T-cell (primary cell): ENCODE measurements around the gene STXBP6. TPM values are rescaled to one million over a fixed set of nuclear protein-coding genes. Genes with fewer than 3 reads are reported as not detected.

ENCODE experiments used
- ATAC-seq, 4 experiments: fragments of 200-7000 bp in 3 of 4; fragments of 150-1000 bp in 1 of 4; cut with Tn5 transposase; replicated peaks in 1 of 4; 1 replicate in 3 of 4; 2 replicates in 1 of 4; pipeline ENCODE4 v1.10.0; 2021; ENCODE audit warnings: moderate library complexity in 3 of 4, mild to moderate bottlenecking in 2 of 4, moderate number of reproducible peaks in 1 of 4
- CTCF ChIA-PET, 2 donors: fragments of 300-600 bp; sonication (Branson Sonifier 250); formaldehyde crosslinking; loops; one replicate each; lab custom pipeline; 2022; ENCODE audit warnings: antibody characterized with exemption in 2 of 2; lab: Charles Lee
- POLR2A ChIA-PET, 2 donors: fragments of 300-600 bp; sonication (Branson Sonifier 250); formaldehyde crosslinking; loops; one replicate each; lab custom pipeline; 2022; ENCODE audit warnings: antibody characterized with exemption in 2 of 2; lab: Charles Lee
- DNase-seq, 35 experiments: peaks; one replicate each; pipeline versions ENCODE4 v3.0.0 to v3.0.0-alpha.2; 2013 to 2023
- H3K27ac ChIP-seq: one replicate; pipeline ENCODE4 v1.5.1; 2013; ENCODE audit warnings: low read length
- H3K27me3 ChIP-seq, 2 experiments: replicated peaks in 1 of 2; 1 replicate in 1 of 2; 2 replicates in 1 of 2; pipeline versions ENCODE4 v1.6.1 to v1.7.0; 2013; ENCODE audit warnings: low read length in 1 of 2, mixed read lengths in 1 of 2; ENCODE audit not compliant: control insufficient read depth in 2 of 2, insufficient read depth in 2 of 2; ENCODE audit errors: extremely low read depth in 1 of 2
- H3K36me3 ChIP-seq, 2 donors: 1 replicate in 1 of 2; 2 replicates in 1 of 2; pipeline versions ENCODE4 v1.6.1 to v1.7.0; 2013; ENCODE audit warnings: low read length in 1 of 2; ENCODE audit not compliant: control insufficient read depth in 2 of 2, insufficient read depth in 1 of 2; ENCODE audit errors: extremely low read depth in 1 of 2
- H3K4me1 ChIP-seq, 2 experiments: 1 replicate in 1 of 2; 2 replicates in 1 of 2; pipeline versions ENCODE4 v1.6.1 to v1.7.0; 2013; ENCODE audit warnings: low read length in 2 of 2, mixed read lengths in 1 of 2; ENCODE audit not compliant: insufficient read depth in 2 of 2, control insufficient read depth in 1 of 2; ENCODE audit errors: extremely low read depth in 1 of 2
- H3K4me3 ChIP-seq, 2 donors: 1 replicate in 1 of 2; 2 replicates in 1 of 2; pipeline versions ENCODE4 v1.5.1 to v1.7.0; 2013; ENCODE audit warnings: mild to moderate bottlenecking in 2 of 2, low read length in 1 of 2, moderate library complexity in 1 of 2; ENCODE audit not compliant: control insufficient read depth in 1 of 2; ENCODE audit errors: extremely low read depth in 1 of 2
- H3K9me3 ChIP-seq: 2 replicates; pipeline ENCODE4 v1.7.0; 2013
- H3K27ac Mint-ChIP-seq, 2 donors: one replicate each; pipeline ENCODE4 v1.8.0; 2020 to 2021; ENCODE audit warnings: mild to moderate bottlenecking in 2 of 2, mixed read lengths in 2 of 2
- H3K27me3 Mint-ChIP-seq, 2 donors: one replicate each; pipeline ENCODE4 v1.8.0; 2021 to 2022; ENCODE audit warnings: mixed read lengths in 2 of 2
- H3K36me3 Mint-ChIP-seq: one replicate; pipeline ENCODE4 v1.8.0; 2021; ENCODE audit warnings: mixed read lengths
- H3K4me1 Mint-ChIP-seq, 3 donors: one replicate each; pipeline ENCODE4 v1.8.0; 2020 to 2022; ENCODE audit warnings: mixed read lengths in 3 of 3, mild to moderate bottlenecking in 1 of 3
- H3K4me3 Mint-ChIP-seq, 3 donors: one replicate each; pipeline ENCODE4 v1.8.0; 2020 to 2022; ENCODE audit warnings: mild to moderate bottlenecking in 3 of 3, mixed read lengths in 3 of 3, moderate library complexity in 3 of 3
- H3K9me3 Mint-ChIP-seq, 3 donors: one replicate each; pipeline ENCODE4 v1.8.0; 2020 to 2022; ENCODE audit warnings: mixed read lengths in 3 of 3
- WGBS: methylation state at CpG from one replicate; pipeline ENCODE4 v1.1.5; 2013; ENCODE audit warnings: missing lambda C conversion rate; ENCODE audit not compliant: insufficient coverage; 5-methylcytosine and 5-hydroxymethylcytosine counted together
- total RNA-seq, 35 experiments: library from RNA in 6 of 35; stranded (reverse) in 6 of 35; fragments of 120-200 nt in 1 of 35; gene quantifications; one replicate each; pipeline versions ENCODE4 v1.2.1 to v1.2.4 and lab custom pipeline; 2013 to 2026

STXBP6 gene
- total RNA-seq, 5 donors from 2014 or later (not counting 1 experiment from before 2014, with no cell fraction given): 0.25 TPM; not detected in 4

DNA sequence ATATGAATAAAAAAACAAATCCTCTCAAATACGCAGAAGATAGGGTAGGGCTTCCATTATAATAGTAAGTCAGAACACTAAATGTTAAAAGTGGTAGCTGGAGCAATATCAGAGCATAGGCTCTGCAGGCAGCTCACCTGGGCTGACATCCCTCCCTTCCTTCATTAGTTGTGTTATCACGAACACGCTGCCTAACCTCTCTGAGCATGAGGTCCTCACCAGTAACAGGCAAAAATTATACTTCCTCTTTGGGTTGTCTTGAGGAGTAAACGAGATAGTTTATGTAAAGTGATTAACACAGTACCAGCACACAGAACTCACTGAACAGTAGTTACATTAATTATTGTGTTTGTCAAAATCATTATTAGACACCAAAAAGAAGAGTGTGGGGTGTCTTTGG lies 154.3 kb downstream of the STXBP6 start:
- Histone ChIP-seq H3K4me3 (no peak overlapping the region), H3K4me1 (no peaks in the 10 kb centered on the region), H3K27me3 (peaks cover 0 to 5% of the 10 kb centered on the region in 2 experiments), H3K9me3 (peaks cover 1% of the 10 kb centered on the region), H3K27ac (no peak overlapping the region), H3K36me3 (no peaks in the 10 kb centered on the region)
- CTCF ChIA-PET: no interaction called here
- DNase-seq (no peak), ATAC-seq (no peak)
- Mint-ChIP-seq H3K4me3 (no peak overlapping the region), H3K27me3 (peaks cover 3 to 21% of the 10 kb centered on the region in 2 donors), H3K4me1 (no peaks in the 10 kb centered on the region), H3K9me3 (peaks cover 0 to 5% (median 3%) of the 10 kb centered on the region in 3 donors), H3K27ac (no peak overlapping the region), H3K36me3 (no peaks in the 10 kb centered on the region)
- POLR2A ChIA-PET: no interaction called here
- WGBS: no CpG with 5 or more reads among the region's 4 CpGs

DNA sequence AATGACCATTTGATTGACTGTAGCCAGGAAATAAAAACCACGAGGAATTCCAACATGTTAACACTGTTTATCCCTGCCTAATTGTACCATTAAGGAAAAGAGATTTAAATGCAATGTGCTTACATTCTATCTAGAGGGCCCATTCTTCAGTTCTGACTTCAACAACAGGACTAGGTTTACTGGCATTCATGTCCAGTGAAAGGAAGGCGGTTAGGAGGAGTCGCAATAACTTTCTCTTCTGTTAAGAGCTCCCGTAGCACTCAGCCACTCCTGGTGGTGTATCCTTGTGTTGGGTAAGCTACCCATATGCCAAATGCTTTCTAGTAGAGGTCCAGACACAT lies 154.7 kb downstream of the STXBP6 start:
- Histone ChIP-seq H3K27ac (no peak overlapping the region), H3K36me3 (no peaks in the 10 kb centered on the region), H3K9me3 (peaks cover 3% of the 10 kb centered on the region), H3K4me1 (no peaks in the 10 kb centered on the region), H3K27me3 (peaks cover 0 to 5% of the 10 kb centered on the region in 2 experiments), H3K4me3 (no peak overlapping the region)
- Mint-ChIP-seq H3K27me3 (peaks cover 3 to 17% of the 10 kb centered on the region in 2 donors), H3K4me3 (no peak overlapping the region), H3K4me1 (no peaks in the 10 kb centered on the region), H3K36me3 (no peaks in the 10 kb centered on the region), H3K27ac (no peak overlapping the region), H3K9me3 (peaks cover 1 to 8% (median 6%) of the 10 kb centered on the region in 3 donors)
- DNase-seq (no peak), ATAC-seq (no peak)
- no CpG with 5 or more reads among the region's 4 CpGs for WGBS
- ChIA-PET POLR2A (no interaction called here), CTCF (no interaction called here)

DNA sequence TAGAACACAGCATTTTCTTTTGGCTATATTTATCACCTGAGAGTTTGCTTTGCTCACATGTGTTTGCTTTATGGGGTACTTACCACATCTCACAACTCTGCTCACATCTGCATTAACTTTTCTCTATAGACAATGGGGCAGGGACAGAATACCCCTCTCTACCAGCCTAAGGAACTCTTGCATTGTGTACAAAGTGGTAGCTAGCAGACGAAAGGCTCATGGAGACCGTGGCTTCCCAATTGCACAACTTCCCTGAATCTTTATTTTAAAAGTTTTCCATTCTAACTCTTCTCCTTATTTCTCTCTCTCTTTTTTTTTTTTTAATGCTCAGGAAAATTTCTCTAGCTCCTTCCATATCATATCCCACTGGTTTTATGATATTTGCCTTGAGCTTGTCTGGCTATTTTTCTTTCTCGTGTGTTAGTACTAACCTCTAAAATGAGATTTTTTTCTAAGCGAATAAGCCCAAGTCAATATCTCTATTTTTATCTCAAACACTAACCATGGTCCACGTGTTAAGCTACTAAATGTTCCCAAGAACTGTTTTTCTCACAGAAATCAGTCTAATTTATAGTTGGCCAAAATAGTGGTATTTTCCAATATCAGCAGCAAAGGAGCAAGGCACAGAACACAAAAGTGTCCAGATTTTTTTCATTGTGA lies 155.2 kb downstream of the STXBP6 start:
- Mint-ChIP-seq H3K27ac (no peak overlapping the region), H3K27me3 (peaks cover 3 to 16% of the 10 kb centered on the region in 2 donors), H3K36me3 (no peaks in the 10 kb centered on the region), H3K4me1 (no peaks in the 10 kb centered on the region), H3K9me3 (peaks cover 5 to 12% (median 11%) of the 10 kb centered on the region in 3 donors), H3K4me3 (no peak overlapping the region)
- 80% methylated on average over 1 of the region's 5 CpGs for WGBS
- H3K4me3 ChIP-seq: no peak overlapping the region
- ATAC-seq (no peak), DNase-seq (no peak)
- H3K27ac ChIP-seq: no peak overlapping the region
- H3K36me3 ChIP-seq: no peaks in the 10 kb centered on the region
- peaks cover 3% of the 10 kb centered on the region for H3K9me3 ChIP-seq
- peaks cover 0 to 5% of the 10 kb centered on the region in 2 experiments for H3K27me3 ChIP-seq
- no peaks in the 10 kb centered on the region for H3K4me1 ChIP-seq
- POLR2A ChIA-PET: no interaction called here
- CTCF ChIA-PET: no interaction called here

DNA sequence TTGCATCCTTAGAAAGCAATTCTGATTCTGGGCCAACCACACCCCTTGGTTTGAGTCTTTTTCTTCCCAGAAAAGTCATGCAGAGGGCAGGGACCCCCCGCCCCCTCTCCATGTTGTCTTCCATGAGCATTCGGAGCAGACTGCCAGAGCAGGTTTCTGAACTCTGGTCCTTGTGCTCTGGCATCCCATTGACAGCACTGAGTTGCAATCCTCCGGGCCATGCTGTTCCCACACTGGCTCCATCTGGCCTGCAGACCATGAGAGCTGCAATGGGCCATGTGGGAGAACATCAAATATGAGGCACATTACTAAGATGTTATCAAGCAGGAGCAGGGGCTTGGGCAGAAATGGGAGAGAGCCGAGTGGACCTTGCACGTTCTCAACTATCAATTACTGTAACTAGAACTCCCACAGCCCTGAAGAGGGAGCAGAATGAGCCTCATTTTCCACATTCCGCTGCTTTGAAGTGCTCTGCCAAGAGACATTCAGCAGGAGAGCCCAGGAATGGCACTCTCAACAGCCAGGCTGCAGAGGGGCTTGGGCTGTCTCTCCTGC lies 157.4 kb downstream of the STXBP6 start:
- no peaks in the 10 kb centered on the region for H3K36me3 ChIP-seq
- POLR2A ChIA-PET: no interaction called here
- no peak for DNase-seq
- no peak for ATAC-seq
- Mint-ChIP-seq H3K27ac (no peak overlapping the region), H3K9me3 (peaks cover 9 to 16% (median 11%) of the 10 kb centered on the region in 3 donors), H3K27me3 (peaks cover 8 to 28% of the 10 kb centered on the region in 2 donors), H3K4me3 (no peak overlapping the region), H3K36me3 (no peaks in the 10 kb centered on the region), H3K4me1 (no peaks in the 10 kb centered on the region)
- H3K27me3 ChIP-seq: peaks cover 0 to 5% of the 10 kb centered on the region in 2 experiments
- CTCF ChIA-PET: no interaction called here
- WGBS: 69% methylated on average over 6 of the region's 6 CpGs
- no peak overlapping the region for H3K4me3 ChIP-seq
- H3K4me1 ChIP-seq: no peaks in the 10 kb centered on the region
- peaks cover 3% of the 10 kb centered on the region for H3K9me3 ChIP-seq
- H3K27ac ChIP-seq: no peak overlapping the region

DNA sequence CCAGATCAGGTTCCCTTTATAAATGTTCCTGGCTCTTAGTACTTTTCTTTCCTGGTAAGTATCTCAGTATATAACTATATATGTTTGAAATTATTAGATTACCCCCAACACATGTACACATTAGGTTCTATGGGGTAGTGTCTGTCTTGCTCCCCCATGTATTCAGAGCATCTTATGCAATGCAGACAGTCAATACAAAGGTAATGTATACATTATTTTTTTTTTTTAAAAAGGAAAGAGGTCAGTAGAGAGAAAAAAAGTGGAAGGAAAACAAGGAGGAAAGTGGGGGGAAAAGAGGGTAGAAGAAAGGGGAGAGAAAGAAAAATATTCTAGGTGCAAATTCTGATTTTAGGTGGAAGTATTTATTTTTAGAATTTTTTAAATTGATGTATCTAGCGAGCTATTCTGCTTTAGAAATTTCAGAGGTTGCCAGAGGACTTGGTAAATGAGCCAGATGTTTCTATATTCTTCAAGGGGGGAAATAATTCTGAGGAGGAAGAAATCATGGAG lies 157.9 kb downstream of the STXBP6 start:
- H3K9me3 Mint-ChIP-seq: peaks cover 9 to 16% (median 11%) of the 10 kb centered on the region in 3 donors

DNA sequence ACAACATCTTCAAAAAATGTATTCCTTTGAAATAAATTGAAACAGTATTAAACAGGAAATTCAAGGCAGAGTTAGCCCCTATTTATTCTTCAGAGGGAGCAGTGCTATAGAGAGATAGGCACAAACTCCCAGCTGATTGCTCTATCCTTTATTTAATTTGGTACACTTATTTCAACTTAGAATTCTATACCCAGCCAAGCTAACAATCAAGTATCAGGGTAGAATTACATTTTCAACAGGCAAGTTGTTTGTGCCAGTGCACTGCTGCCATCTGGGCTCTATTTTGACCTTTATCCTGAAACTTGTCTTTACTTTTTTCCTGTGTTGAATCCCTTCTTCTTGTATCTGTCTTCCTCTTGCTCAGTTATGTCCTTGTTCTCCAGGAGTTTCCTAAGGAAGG lies 159.2 kb downstream of the STXBP6 start:
- Mint-ChIP-seq H3K27ac (no peak overlapping the region), H3K4me3 (no peak overlapping the region), H3K4me1 (no peaks in the 10 kb centered on the region), H3K27me3 (peaks cover 11 to 28% of the 10 kb centered on the region in 2 donors), H3K9me3 (peaks cover 9 to 16% (median 11%) of the 10 kb centered on the region in 3 donors), H3K36me3 (no peaks in the 10 kb centered on the region)
- peaks cover 3% of the 10 kb centered on the region for H3K9me3 ChIP-seq
- peaks cover 0 to 5% of the 10 kb centered on the region in 2 experiments for H3K27me3 ChIP-seq
- H3K4me1 ChIP-seq: no peaks in the 10 kb centered on the region
- DNase-seq (no peak), ATAC-seq (no peak)
- no peak overlapping the region for H3K27ac ChIP-seq
- no peaks in the 10 kb centered on the region for H3K36me3 ChIP-seq
- CTCF ChIA-PET: no interaction called here
- POLR2A ChIA-PET: no interaction called here
- H3K4me3 ChIP-seq: no peak overlapping the region

More for the DNA sequence above, 157.9 kb downstream of the STXBP6 start:
- CTCF ChIA-PET: no interaction called here
- no peaks in the 10 kb centered on the region for H3K36me3 Mint-ChIP-seq
- POLR2A ChIA-PET: no interaction called here
- H3K4me1 Mint-ChIP-seq: no peaks in the 10 kb centered on the region
- no peak overlapping the region for H3K27ac ChIP-seq
- peaks cover 11 to 32% of the 10 kb centered on the region in 2 donors for H3K27me3 Mint-ChIP-seq
- H3K4me3 ChIP-seq: no peak overlapping the region
- peaks cover 3% of the 10 kb centered on the region for H3K9me3 ChIP-seq
- H3K27me3 ChIP-seq: peaks cover 0 to 5% of the 10 kb centered on the region in 2 experiments
- DNase-seq (no peak), ATAC-seq (no peak)
- no peaks in the 10 kb centered on the region for H3K36me3 ChIP-seq
- H3K4me1 ChIP-seq: no peaks in the 10 kb centered on the region
- no peak overlapping the region for H3K27ac Mint-ChIP-seq
- no peak overlapping the region for H3K4me3 Mint-ChIP-seq
- WGBS: 83% methylated on average over 1 of the region's 1 CpG
